CD4-positive, alpha-beta memory T cell (primary cell): ENCODE results near the gene CELA3B. TPM values are rescaled to one million over a fixed set of nuclear protein-coding genes. Genes with fewer than 3 reads are reported as not detected.

Source experiments
- polyA plus RNA-seq, 2 donors: library from polyadenylated mRNA; unstranded; fragments of 300-500 nt; fragmentation: Illumina TruSeq; gene quantifications; one replicate each; pipeline ENCODE4 v1.2.3, GENCODE V29; 2021
- total RNA-seq, 2 experiments: library from RNA; stranded (reverse); gene quantifications; one replicate each; pipeline ENCODE4 v1.2.3, GENCODE V29; 2021

The CELA3B gene
- total and polyA plus RNA-seq, 4 experiments from 2014 or later = not detected

Other genes starting within 250 kb of the CELA3B start
- 100 to 1,000 TPM; 110 to 117 TPM for gene USP48, start 193.9 kb upstream of the CELA3B start, total RNA-seq
- 10 to 100 TPM; 36.1 to 42.4 TPM for gene USP48, start 193.9 kb upstream of the CELA3B start, polyA plus RNA-seq
- not detected for gene LDLRAD2, start 164.8 kb upstream of the CELA3B start, total RNA-seq
- gene LDLRAD2, start 164.8 kb upstream of the CELA3B start, polyA plus RNA-seq = not detected
- gene HSPG2, start 39.7 kb upstream of the CELA3B start, total RNA-seq = 1 to 10 TPM; 1.2 TPM
- gene HSPG2, start 39.7 kb upstream of the CELA3B start, polyA plus RNA-seq = not detected
- not detected for gene CELA3A, start 24.6 kb downstream of the CELA3B start, total RNA-seq
- not detected for gene CELA3A, start 24.6 kb downstream of the CELA3B start, polyA plus RNA-seq
- gene CDC42, start 75.7 kb downstream of the CELA3B start, total RNA-seq = 100 to 1,000 TPM; 195 to 202 TPM
- gene CDC42, start 75.7 kb downstream of the CELA3B start, polyA plus RNA-seq = 100 to 1,000 TPM; 159 to 320 TPM
- not detected for gene WNT4, start 166.1 kb downstream of the CELA3B start, total RNA-seq
- gene WNT4, start 166.1 kb downstream of the CELA3B start, polyA plus RNA-seq = under 1 TPM in 1 of 2 donors, not detected in 1; 0.10 TPM